G401.6 (cell line): ENCODE results near the gene ZNF648.
"Not testable (repeated sequence)": the region's sequence is repeated elsewhere in the genome, so short reads cannot be mapped to it uniquely, and the experiment has no call there.

Experiments used
- FAIRE-seq: peaks from 2 replicates; lab custom pipeline; 2012; peaks lifted over from hg19 to GRCh38; lab: Jason Lieb, UNC

Gene ZNF648

GRCh38 chr1:182015360-182015759 lies 46.2 kb downstream of the ZNF648 start:
- no peak for FAIRE-seq

GRCh38 chr1:182010800-182011370 lies 50.6 kb downstream of the ZNF648 start:
- not testable (repeated sequence) for FAIRE-seq

- not testable (repeated sequence) for FAIRE-seq
Observed at GRCh38 chr1:182005398-182005797, 56.1 kb downstream of the ZNF648 start.

GRCh38 chr1:182004601-182005000 lies 56.9 kb downstream of the ZNF648 start:
- no peak for FAIRE-seq
